ENCODE results near the gene TNFRSF21.

The TNFRSF21 gene

GRCh38 chr6:47221565-47221964 lies 88.1 kb downstream of the TNFRSF21 start:
- no peak for DNase-seq (ENCODE audit: low read depth in 2 of 2)

GRCh38 chr6:47209632-47210031 lies 100.1 kb downstream of the TNFRSF21 start:
- no peak for DNase-seq (ENCODE audit: low read depth in 2 of 2)

GRCh38 chr6:47207261-47207660 lies 102.4 kb downstream of the TNFRSF21 start:
- DNase-seq (ENCODE audit: low read depth in 2 of 2) = no peak

GRCh38 chr6:47206626-47207025 lies 103.1 kb downstream of the TNFRSF21 start:
- no peak for DNase-seq (ENCODE audit: low read depth in 2 of 2)

- no peak for DNase-seq (ENCODE audit: low read depth in 2 of 2)
Observed at GRCh38 chr6:47203938-47204611, 105.6 kb downstream of the TNFRSF21 start.

- no peak for DNase-seq (ENCODE audit: low read depth in 2 of 2)
Observed at GRCh38 chr6:47203266-47203937, 106.3 kb downstream of the TNFRSF21 start.

GRCh38 chr6:47202644-47203205 lies 107.0 kb downstream of the TNFRSF21 start:
- no peak for DNase-seq (ENCODE audit: low read depth in 2 of 2)

- DNase-seq (ENCODE audit: low read depth in 2 of 2) = no peak
Observed at GRCh38 chr6:47200536-47201334, 109.0 kb downstream of the TNFRSF21 start.

- DNase-seq (ENCODE audit: low read depth in 2 of 2) = no peak
Observed at GRCh38 chr6:47197682-47198640, 111.7 kb downstream of the TNFRSF21 start.

GRCh38 chr6:47196113-47196512 lies 113.6 kb downstream of the TNFRSF21 start:
- DNase-seq (ENCODE audit: low read depth in 2 of 2) = no peak

GRCh38 chr6:47195011-47195650 lies 114.6 kb downstream of the TNFRSF21 start:
- DNase-seq (ENCODE audit: low read depth in 2 of 2) = no peak

- no peak for DNase-seq (ENCODE audit: low read depth in 2 of 2)
Observed at GRCh38 chr6:47188588-47189021, 121.1 kb downstream of the TNFRSF21 start.

GRCh38 chr6:47187893-47188587 lies 121.7 kb downstream of the TNFRSF21 start:
- no peak for DNase-seq (ENCODE audit: low read depth in 2 of 2)

GRCh38 chr6:47187113-47187512 lies 122.6 kb downstream of the TNFRSF21 start:
- no peak for DNase-seq (ENCODE audit: low read depth in 2 of 2)

GRCh38 chr6:47182291-47182957 lies 127.3 kb downstream of the TNFRSF21 start:
- no peak for DNase-seq (ENCODE audit: low read depth in 2 of 2)

GRCh38 chr6:47181681-47182080 lies 128.0 kb downstream of the TNFRSF21 start:
- no peak for DNase-seq (ENCODE audit: low read depth in 2 of 2)
